Stimulated activated CD8-positive, alpha-beta memory T cell treated with anti-CD3 and anti-CD28 coated beads, Interleukin-7, amount 100 ng/mL, for 48 hours (primary cell): ENCODE results near the gene FRMD4A.
"Not testable (repeated sequence)": the region's sequence is repeated elsewhere in the genome, so short reads cannot be mapped to it uniquely, and the experiment has no call there.

ENCODE experiments used
- DNase-seq, 2 donors: peaks; one replicate each; pipeline ENCODE4 v3.0.0-alpha.2; 2020; ENCODE audit warnings: low read depth in 1 of 2; ENCODE audit errors: extremely low read depth in 1 of 2

Gene FRMD4A

GRCh38 chr10:13865758-13866491 lies 464.8 kb downstream of the FRMD4A start:
- no peak for DNase-seq

GRCh38 chr10:13865220-13865619 lies 465.5 kb downstream of the FRMD4A start:
- not testable (repeated sequence) for DNase-seq

- no peak for DNase-seq
Measured at GRCh38 chr10:13862546-13863233, 468.0 kb downstream of the FRMD4A start.

- no peak for DNase-seq
Measured at GRCh38 chr10:13860886-13861285, 469.8 kb downstream of the FRMD4A start.

- no peak for DNase-seq
Measured at GRCh38 chr10:13859979-13860654, 470.6 kb downstream of the FRMD4A start.

GRCh38 chr10:13858709-13859108 lies 472.0 kb downstream of the FRMD4A start:
- no peak for DNase-seq

GRCh38 chr10:13857451-13857850 lies 473.3 kb downstream of the FRMD4A start:
- no peak for DNase-seq

- DNase-seq, result no peak
Measured at GRCh38 chr10:13853854-13854253, 476.9 kb downstream of the FRMD4A start.

GRCh38 chr10:13852872-13853271 lies 477.9 kb downstream of the FRMD4A start:
- DNase-seq, result no peak

- DNase-seq, result no peak
Measured at GRCh38 chr10:13851906-13852305, 478.8 kb downstream of the FRMD4A start.

GRCh38 chr10:13848520-13849445 lies 481.9 kb downstream of the FRMD4A start:
- DNase-seq, result no peak

- no peak for DNase-seq
Measured at GRCh38 chr10:13847201-13847631, 483.5 kb downstream of the FRMD4A start.

- DNase-seq, result no peak
Measured at GRCh38 chr10:13845897-13846296, 484.8 kb downstream of the FRMD4A start.

GRCh38 chr10:13844651-13845050 lies 486.1 kb downstream of the FRMD4A start:
- DNase-seq, result no peak

- no peak for DNase-seq
Measured at GRCh38 chr10:13842117-13842516, 488.6 kb downstream of the FRMD4A start.

GRCh38 chr10:13840036-13840435 lies 490.7 kb downstream of the FRMD4A start:
- DNase-seq, result no peak

GRCh38 chr10:13839430-13839990 lies 491.2 kb downstream of the FRMD4A start:
- no peak for DNase-seq

GRCh38 chr10:13839030-13839429 lies 491.7 kb downstream of the FRMD4A start:
- DNase-seq, result no peak

- no peak for DNase-seq
Measured at GRCh38 chr10:13837966-13838365, 492.8 kb downstream of the FRMD4A start.

- DNase-seq, result no peak
Measured at GRCh38 chr10:13834581-13835286, 496.0 kb downstream of the FRMD4A start.
